ENCODE results near the gene OR3A2. TPM values are rescaled to one million over a fixed set of nuclear protein-coding genes. Genes with fewer than 3 reads are reported as not detected.

Gene OR3A2
- total RNA-seq, 1 donor from 2014 or later: not detected

GRCh38 chr17:3276126-3276525 lies 110.0 kb downstream of the OR3A2 start:
- no peak for TF ChIP-seq EZH2 (IDR thresholded peaks at IDR 0.05)
- Histone ChIP-seq H3F3A (ENCODE audit: low read depth) (no peaks in the 10 kb centered on the region), H3K27ac (no peak overlapping the region), H3K79me2 (ENCODE audit: low read depth) (no peaks in the 10 kb centered on the region), H3K4me2 (no peak overlapping the region), H3K9ac (no peak overlapping the region), H4K20me1 (ENCODE audit: low read depth) (no peaks in the 10 kb centered on the region), H3K4me3 (no peak overlapping the region), H3K27me3 (no peaks in the 10 kb centered on the region), H3K36me3 (no peaks in the 10 kb centered on the region), H3K9me3 (ENCODE audit: low read depth) (peaks cover 11% of the 10 kb centered on the region), H2AFZ (replicated peaks) (no peak overlapping the region), H3K4me1 (no peaks in the 10 kb centered on the region)
- H3K9me3 Mint-ChIP-seq: peaks cover 4% of the 10 kb centered on the region
- DNase-seq (ENCODE audit: low spot score): no peak
- H3K27me3 Mint-ChIP-seq (ENCODE audit: insufficient read depth, low read depth): no peaks in the 10 kb centered on the region
- no peaks in the 10 kb centered on the region for H3K36me3 Mint-ChIP-seq
- no peak overlapping the region for H3K27ac Mint-ChIP-seq
- H3K4me1 Mint-ChIP-seq: no peaks in the 10 kb centered on the region
- H3K4me3 Mint-ChIP-seq: no peak overlapping the region

GRCh38 chr17:3271072-3271848 lies 114.8 kb downstream of the OR3A2 start:
- no peaks in the 10 kb centered on the region for H3K36me3 Mint-ChIP-seq
- no peaks in the 10 kb centered on the region for H3K27me3 ChIP-seq
- no peaks in the 10 kb centered on the region for H3K79me2 ChIP-seq (ENCODE audit: low read depth)
- H3K27me3 Mint-ChIP-seq (ENCODE audit: insufficient read depth, low read depth): no peaks in the 10 kb centered on the region
- peaks cover 10% of the 10 kb centered on the region for H3K9me3 ChIP-seq (ENCODE audit: low read depth)
- H3K4me1 ChIP-seq: no peaks in the 10 kb centered on the region
- no peak overlapping the region for H2AFZ ChIP-seq (replicated peaks)
- DNase-seq (ENCODE audit: low spot score): no peak
- H4K20me1 ChIP-seq (ENCODE audit: low read depth): no peaks in the 10 kb centered on the region
- no peak overlapping the region for H3K27ac Mint-ChIP-seq
- TF ChIP-seq EZH2phosphoT487 (IDR thresholded peaks at IDR 0.05): no peak
- no peak for TF ChIP-seq CTCF (IDR thresholded peaks at IDR 0.05)
- no peak for TF ChIP-seq EZH2 (IDR thresholded peaks at IDR 0.05)
- H3F3A ChIP-seq (ENCODE audit: low read depth): no peaks in the 10 kb centered on the region
- peaks cover 4% of the 10 kb centered on the region for H3K9me3 Mint-ChIP-seq
- H3K4me3 Mint-ChIP-seq: no peak overlapping the region
- H3K36me3 ChIP-seq: no peaks in the 10 kb centered on the region
- no peak overlapping the region for H3K4me2 ChIP-seq
- no peak overlapping the region for H3K9ac ChIP-seq
- H3K4me1 Mint-ChIP-seq: no peaks in the 10 kb centered on the region
- H3K4me3 ChIP-seq: no peak overlapping the region
- H3K27ac ChIP-seq: no peak overlapping the region

GRCh38 chr17:3260600-3260999 lies 125.5 kb downstream of the OR3A2 start:
- Histone ChIP-seq H3K4me3 (no peak overlapping the region), H3K9me3 (ENCODE audit: low read depth) (no peaks in the 10 kb centered on the region), H4K20me1 (ENCODE audit: low read depth) (no peaks in the 10 kb centered on the region), H3K9ac (no peak overlapping the region), H3K79me2 (ENCODE audit: low read depth) (no peaks in the 10 kb centered on the region), H3K36me3 (no peaks in the 10 kb centered on the region), H3K4me2 (no peak overlapping the region), H3K27ac (no peak overlapping the region), H2AFZ (replicated peaks) (no peak overlapping the region), H3K27me3 (no peaks in the 10 kb centered on the region), H3F3A (ENCODE audit: low read depth) (no peaks in the 10 kb centered on the region), H3K4me1 (no peaks in the 10 kb centered on the region)
- peaks cover 17% of the 10 kb centered on the region for H3K27me3 Mint-ChIP-seq (ENCODE audit: insufficient read depth, low read depth)
- no peaks in the 10 kb centered on the region for H3K36me3 Mint-ChIP-seq
- H3K4me1 Mint-ChIP-seq: no peaks in the 10 kb centered on the region
- no peak for TF ChIP-seq EZH2 (IDR thresholded peaks at IDR 0.05)
- no peak for DNase-seq (ENCODE audit: low spot score)
- no peak overlapping the region for H3K27ac Mint-ChIP-seq
- peaks cover 3% of the 10 kb centered on the region for H3K9me3 Mint-ChIP-seq
- no peak overlapping the region for H3K4me3 Mint-ChIP-seq

- Mint-ChIP-seq H3K36me3 (no peaks in the 10 kb centered on the region), H3K27me3 (ENCODE audit: insufficient read depth, low read depth) (peaks cover 17% of the 10 kb centered on the region), H3K4me3 (no peak overlapping the region), H3K9me3 (peaks cover 3% of the 10 kb centered on the region), H3K27ac (no peak overlapping the region), H3K4me1 (no peaks in the 10 kb centered on the region)
- Histone ChIP-seq H3K27me3 (no peaks in the 10 kb centered on the region), H3K4me3 (no peak overlapping the region), H3K9me3 (ENCODE audit: low read depth) (no peaks in the 10 kb centered on the region), H3K4me2 (no peak overlapping the region), H3K36me3 (no peaks in the 10 kb centered on the region), H4K20me1 (ENCODE audit: low read depth) (no peaks in the 10 kb centered on the region), H2AFZ (replicated peaks) (no peak overlapping the region), H3K9ac (no peak overlapping the region), H3K4me1 (no peaks in the 10 kb centered on the region), H3F3A (ENCODE audit: low read depth) (no peaks in the 10 kb centered on the region), H3K79me2 (ENCODE audit: low read depth) (no peaks in the 10 kb centered on the region), H3K27ac (no peak overlapping the region)
- no peak for DNase-seq (ENCODE audit: low spot score)
- no peak for TF ChIP-seq CTCF (IDR thresholded peaks at IDR 0.05)
- no peak for TF ChIP-seq EZH2 (IDR thresholded peaks at IDR 0.05)
- TF ChIP-seq EZH2phosphoT487 (IDR thresholded peaks at IDR 0.05): no peak
Measured at GRCh38 chr17:3260163-3260562, 125.9 kb downstream of the OR3A2 start.
